ENCODE data around the gene CEP350. TPM values are rescaled to one million over a fixed set of nuclear protein-coding genes. Genes with fewer than 3 reads are reported as not detected.
A peak's percentile ranks its signal among the peaks of the same experiment; 100 is the strongest.

CEP350 gene
- total and polyA plus RNA-seq, 2 of the 13 experiments (the other 11 are each of a cell fraction or from before 2014, with no cell fraction given): 7.6 to 35.9 TPM

GRCh38 chr1:180157576-180158057 lies 203.0 kb downstream of the CEP350 start (continued):
- TF ChIP-seq ZNF362 (CRISPR knock-in tag; IDR thresholded peaks at IDR 0.05; ENCODE audit: borderline replicate concordance): peak; percentile 33; the same call in 1 of the 2 replicates
- 0 out of 2 replicates have a peak, but pooled peaks have one; percentile 26 for TF ChIP-seq JUN (CRISPR knock-in tag; IDR thresholded peaks at IDR 0.05)
- TF ChIP-seq ZNF414 (CRISPR knock-in tag; IDR thresholded peaks at IDR 0.05): no peak
- TF ChIP-seq EP300 (IDR thresholded peaks at IDR 0.05; ENCODE audit: low read depth in 2 of 2, low read length in 2 of 2): peak in 1 of 2 experiments; percentile 86; a peak in 2 of 4 replicates
- TF ChIP-seq EP300 (CRISPR knock-in tag; IDR thresholded peaks at IDR 0.05; ENCODE audit: borderline replicate concordance): no peak
- TF ChIP-seq, protein P1, sequence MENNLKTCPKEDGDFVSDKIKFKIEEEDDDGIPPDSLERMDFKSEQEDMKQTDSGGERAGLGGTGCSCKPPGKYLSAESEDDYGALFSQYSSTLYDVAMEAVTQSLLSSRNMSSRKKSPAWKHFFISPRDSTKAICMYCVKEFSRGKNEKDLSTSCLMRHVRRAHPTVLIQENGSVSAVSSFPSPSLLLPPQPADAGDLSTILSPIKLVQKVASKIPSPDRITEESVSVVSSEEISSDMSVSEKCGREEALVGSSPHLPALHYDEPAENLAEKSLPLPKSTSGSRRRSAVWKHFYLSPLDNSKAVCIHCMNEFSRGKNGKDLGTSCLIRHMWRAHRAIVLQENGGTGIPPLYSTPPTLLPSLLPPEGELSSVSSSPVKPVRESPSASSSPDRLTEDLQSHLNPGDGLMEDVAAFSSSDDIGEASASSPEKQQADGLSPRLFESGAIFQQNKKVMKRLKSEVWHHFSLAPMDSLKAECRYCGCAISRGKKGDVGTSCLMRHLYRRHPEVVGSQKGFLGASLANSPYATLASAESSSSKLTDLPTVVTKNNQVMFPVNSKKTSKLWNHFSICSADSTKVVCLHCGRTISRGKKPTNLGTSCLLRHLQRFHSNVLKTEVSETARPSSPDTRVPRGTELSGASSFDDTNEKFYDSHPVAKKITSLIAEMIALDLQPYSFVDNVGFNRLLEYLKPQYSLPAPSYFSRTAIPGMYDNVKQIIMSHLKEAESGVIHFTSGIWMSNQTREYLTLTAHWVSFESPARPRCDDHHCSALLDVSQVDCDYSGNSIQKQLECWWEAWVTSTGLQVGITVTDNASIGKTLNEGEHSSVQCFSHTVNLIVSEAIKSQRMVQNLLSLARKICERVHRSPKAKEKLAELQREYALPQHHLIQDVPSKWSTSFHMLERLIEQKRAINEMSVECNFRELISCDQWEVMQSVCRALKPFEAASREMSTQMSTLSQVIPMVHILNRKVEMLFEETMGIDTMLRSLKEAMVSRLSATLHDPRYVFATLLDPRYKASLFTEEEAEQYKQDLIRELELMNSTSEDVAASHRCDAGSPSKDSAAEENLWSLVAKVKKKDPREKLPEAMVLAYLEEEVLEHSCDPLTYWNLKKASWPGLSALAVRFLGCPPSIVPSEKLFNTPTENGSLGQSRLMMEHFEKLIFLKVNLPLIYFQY (CRISPR knock-in tag; IDR thresholded peaks at IDR 0.05; ENCODE audit: borderline replicate concordance): no peak
- peak; percentile 88 for TF ChIP-seq SP5 (CRISPR knock-in tag; IDR thresholded peaks at IDR 0.05; ENCODE audit: borderline replicate concordance, low read depth)
- TF ChIP-seq ZBTB49 (CRISPR knock-in tag; IDR thresholded peaks at IDR 0.05; ENCODE audit: borderline replicate concordance): no peak
- TF ChIP-seq ZNF256 (CRISPR knock-in tag; conservative IDR thresholded peaks at IDR 0.05): no peak
- peak; percentile 34; the same call in 1 of the 2 replicates for TF ChIP-seq ZNF614 (CRISPR knock-in tag; IDR thresholded peaks at IDR 0.05; ENCODE audit: borderline replicate concordance)
- no peak for TF ChIP-seq SP2 (CRISPR knock-in tag; IDR thresholded peaks at IDR 0.05)
- peak; percentile 49; the same call in 1 of the 2 replicates for TF ChIP-seq FOXO1 (CRISPR knock-in tag; IDR thresholded peaks at IDR 0.05)
- TF ChIP-seq NFRKB (IDR thresholded peaks at IDR 0.05): no peak
- peak; percentile 87 for TF ChIP-seq HMG20B (CRISPR knock-in tag; conservative IDR thresholded peaks at IDR 0.05)
- TF ChIP-seq E2F1 (CRISPR knock-in tag; IDR thresholded peaks at IDR 0.05): no peak
- TF ChIP-seq MAZ (IDR thresholded peaks at IDR 0.05; ENCODE audit: borderline replicate concordance, low read depth, low read length): no peak
- TF ChIP-seq MAZ (CRISPR knock-in tag; IDR thresholded peaks at IDR 0.05; ENCODE audit: low read depth): no peak
- TF ChIP-seq ATF7 (IDR thresholded peaks at IDR 0.05): no peak
- no peak for TF ChIP-seq ATF7 (CRISPR knock-in tag; IDR thresholded peaks at IDR 0.05)
- peak; percentile 32; the same call in 1 of the 2 replicates for TF ChIP-seq ZNF124 (CRISPR knock-in tag; IDR thresholded peaks at IDR 0.05)
- peak; percentile 98 for TF ChIP-seq MIXL1 (CRISPR knock-in tag; IDR thresholded peaks at IDR 0.05)
